GM21825 (cell line): ENCODE measurements around the gene POLG.

Experiments
- ATAC-seq: cut with Tn5 transposase; IDR thresholded peaks from one replicate; pipeline ENCODE4 v1.9.1; 2021; ENCODE audit warnings: mild to moderate bottlenecking, moderate library complexity; ENCODE audit not compliant: unreplicated experiment

Gene POLG

DNA sequence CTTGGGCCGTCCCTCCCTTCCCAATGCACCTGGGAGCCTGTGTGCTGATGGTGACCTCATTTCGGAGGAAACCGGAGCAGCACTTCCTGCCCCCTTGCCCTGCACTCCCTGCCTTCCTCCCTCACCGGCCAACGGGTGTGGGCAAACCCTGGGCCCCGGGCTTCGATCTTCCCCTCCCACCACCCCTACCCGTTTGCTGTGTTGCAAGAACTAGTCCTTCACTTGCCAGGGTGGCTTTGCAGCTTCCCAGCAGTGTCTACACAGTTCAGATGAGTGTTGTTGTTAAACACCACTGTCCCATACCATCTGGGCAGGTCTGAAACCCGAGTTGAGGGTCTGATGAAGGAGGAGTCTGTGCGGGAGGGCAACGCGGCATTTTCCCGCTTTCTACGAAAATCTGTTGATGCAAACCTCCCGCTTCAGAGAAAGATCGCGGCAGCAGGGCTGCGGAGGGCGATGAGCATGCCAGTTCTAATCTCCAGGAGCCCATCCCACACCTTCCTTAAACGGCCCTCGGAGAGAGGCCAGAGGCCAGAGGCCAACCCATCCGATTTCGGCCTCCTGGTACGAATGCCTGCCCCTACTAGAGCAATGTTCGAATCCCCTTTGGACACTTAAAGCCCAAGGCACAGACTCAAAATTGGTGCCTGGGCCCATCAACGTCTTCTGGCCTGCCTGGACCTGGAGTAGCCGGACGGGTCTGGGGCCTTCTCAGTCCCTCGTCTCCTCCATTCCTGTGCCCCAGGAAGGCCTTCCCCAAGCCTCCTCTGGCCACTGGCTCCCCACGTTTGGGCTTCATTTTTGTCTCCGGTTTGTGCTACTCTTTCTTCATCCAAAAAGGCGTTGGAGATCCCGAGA lies 35.7 kb upstream of the POLG start:
- ATAC-seq, result no peak

DNA sequence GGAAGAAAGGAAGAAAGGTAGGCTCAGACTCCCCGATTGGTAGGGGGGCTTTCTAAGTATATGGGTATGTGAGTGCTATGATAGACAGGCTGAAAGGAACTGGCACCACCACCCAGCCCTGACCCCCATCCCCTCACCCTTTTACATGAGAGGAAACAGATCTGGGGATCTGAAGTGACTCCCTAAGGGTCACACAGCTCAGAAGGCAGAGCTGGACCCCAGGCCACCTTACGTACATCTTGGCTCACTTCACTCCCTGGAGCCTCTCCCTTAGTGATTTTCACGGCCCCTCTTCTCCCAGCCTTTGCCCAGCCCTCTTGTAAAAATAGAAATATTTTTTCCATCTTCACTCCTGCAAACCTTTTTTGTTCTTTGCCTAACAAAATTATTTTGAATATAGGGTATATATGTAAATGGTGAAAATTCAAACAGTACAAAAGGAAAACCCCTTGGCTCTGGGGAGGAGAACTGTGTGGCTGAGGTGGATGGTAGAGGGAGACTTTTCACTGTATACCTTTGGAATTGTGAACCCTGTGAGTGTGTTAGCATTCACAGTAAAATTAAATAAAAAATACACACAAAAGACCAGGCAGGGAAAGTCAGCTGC lies 34.8 kb upstream of the POLG start:
- no peak for ATAC-seq

DNA sequence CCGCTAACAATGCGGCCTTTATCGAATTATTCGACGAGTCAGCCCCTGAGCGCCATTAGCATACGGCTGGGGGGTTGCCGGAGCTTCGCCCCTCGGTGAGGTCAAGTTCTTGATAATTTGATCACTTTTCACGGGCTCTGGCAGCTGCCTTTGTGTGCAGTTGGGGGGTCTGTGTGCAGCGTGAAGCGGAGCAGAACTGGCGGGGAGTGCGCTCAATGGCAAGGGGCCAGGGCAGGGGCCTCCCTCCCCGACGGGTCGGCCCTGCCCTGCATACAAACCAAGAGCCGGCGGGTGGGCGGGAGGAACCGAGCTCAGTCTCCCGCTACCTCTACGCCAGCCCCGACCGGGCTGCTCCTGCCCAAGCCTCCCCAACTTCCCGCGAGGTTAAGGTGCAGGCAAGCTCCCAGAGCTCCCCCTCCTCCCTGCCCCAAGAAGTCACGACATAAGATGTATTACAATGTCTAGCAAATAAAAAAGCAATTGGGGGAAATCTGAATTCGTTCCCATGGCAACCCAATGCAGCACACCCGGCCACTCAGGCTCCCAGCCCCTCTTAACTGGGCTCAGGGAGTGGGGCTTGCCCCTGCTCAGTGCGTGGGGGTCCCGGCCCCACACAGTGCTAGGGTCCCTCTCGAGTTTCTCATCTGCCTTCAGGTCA lies 34.1 kb upstream of the POLG start:
- ATAC-seq, result no peak

DNA sequence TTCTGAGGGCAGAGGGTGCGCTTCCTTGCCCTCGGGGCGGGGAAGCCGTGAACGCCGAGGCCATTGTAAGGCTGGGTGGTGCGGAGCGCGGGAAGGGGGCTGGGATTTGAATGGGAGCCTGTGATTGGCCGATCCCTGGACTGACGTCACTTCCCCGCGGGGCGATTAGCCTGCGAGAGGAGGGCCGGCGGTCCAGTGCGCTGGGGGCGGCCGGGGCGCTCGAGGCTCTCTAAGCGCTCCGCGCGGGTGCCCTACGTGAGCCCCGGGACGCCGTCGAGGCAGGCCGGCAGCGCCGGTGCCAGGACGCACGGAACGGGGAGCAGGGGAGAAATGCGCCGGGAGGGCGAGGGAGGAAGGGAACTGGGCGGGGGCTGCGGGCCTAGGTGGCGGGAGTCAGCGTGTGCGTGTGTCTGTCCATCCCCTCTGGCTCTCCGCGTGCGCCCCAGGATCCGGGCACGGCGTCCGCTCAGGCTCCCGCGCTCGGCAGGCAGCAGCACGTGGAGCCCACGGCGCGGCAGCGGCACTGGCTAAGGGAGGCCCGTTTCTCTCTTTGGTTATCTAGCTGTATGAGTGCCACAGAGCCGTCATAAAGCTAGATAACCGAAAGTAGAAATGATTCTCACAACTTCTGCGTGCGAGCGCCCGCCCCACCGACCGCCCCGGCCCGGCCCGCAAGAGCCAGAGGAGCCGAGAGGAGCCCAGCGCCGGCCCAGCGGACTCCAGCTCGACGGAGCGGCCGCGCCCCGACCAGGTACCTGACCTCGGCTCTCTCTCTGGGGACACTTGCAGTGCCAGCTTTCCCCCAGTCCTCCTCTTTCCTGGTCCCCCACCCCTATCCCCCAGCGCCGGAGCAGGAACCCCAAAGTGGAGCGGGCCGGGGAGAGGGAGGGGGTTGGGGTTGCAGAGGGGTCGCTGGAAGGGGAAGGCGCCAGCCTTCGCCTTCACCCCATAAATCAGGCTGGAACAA lies 33.1 kb upstream of the POLG start:
- ATAC-seq, result no peak

DNA sequence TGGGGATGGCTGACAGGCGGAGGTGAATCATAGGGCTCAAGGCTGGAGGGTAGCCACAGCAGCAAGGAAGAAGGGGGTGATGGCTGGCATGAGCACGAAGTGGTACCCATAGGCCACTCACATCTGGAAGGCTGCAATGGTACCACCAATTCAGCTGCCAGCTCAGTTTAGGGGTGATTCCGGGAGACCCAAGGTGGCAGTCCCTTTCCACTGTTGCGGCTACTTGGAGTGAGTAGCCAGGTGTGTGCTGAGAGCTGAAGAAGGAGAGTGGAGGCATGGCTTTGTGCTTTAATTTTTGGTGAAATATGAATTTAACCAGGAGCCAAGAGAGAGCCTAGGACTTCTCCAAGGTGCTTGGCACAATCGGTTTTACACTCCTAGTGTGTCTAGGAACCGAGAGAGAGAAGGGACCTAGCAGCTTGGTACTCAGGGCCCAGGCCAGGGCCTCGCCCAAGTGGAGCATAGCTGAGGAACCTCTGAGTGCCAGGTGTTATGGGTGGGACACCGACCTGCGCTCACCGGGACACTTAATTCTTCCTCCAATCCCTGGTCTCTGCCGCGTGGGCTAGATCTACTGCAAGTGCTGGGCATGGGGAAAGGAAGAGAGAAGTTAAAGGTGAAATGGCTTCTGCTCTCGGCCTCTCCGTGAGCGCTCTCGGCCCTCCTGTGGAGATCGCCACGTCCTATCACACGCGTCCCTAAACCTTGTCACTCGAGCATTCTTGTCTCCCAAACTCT lies 32.2 kb upstream of the POLG start:
- ATAC-seq, result no peak

DNA sequence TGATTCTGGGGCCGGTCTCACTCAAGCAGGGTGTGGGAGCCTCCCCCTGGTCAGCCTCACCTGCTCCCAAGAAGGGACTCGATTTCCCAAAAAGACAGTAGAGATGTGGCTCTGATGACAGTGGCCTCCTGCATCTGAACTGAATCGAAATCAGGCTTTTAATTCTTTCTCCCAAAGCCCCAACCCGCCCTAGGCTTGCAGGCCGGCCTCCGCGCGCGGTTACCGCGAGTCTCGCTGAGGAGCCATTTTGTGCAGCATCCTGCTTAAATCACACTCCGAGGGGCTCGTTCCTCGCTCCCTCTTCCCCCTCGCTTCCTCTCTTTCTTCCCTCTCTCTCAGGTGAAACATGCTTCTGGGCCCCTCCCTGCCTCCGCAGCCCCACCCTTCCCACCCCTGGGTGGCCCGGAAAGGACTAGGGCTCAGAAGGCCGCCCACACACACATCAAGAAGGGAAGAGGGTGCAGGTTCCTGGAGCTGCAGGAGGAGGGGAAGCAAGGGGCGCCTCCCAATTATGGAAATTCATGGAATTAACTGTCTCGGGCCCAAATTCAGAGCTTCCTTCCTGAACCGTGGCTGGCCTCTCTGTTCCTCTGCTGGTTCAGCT lies 30.9 kb upstream of the POLG start:
- no peak for ATAC-seq

DNA sequence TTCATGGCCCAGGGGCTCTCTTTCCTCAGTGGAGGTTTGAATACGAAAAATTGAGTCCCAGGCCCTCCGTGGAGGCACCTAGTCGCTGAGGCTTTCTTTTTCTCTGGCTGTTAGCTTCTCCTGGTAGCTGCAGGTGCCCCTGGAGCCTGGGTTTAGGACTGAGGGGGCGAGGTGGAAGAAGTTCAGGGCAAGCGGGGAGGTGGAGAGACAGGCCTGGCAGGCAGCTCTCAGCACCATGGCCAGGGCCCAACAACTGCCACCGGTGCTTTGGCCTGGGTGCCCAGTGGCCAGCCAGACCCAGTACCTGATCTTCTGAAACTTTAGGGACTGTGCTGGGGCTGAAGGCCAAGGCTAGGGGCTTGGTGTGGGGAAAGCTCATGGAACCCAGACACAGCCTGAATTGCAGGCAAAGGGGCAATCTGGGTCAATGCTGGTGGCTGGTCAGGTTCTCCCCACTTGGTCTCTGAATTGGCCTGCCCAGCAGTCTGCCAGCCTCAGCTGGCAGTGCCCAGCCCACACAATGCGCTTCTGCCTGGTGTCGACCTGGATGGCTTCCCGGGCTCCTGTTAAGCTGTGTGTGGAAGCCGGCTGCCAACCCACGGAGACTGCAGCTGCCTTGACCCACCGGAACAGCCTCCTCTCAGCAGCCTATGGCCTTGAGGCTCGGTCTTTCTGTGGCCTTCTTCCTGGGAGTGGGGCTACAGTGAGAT lies 30.3 kb upstream of the POLG start:
- ATAC-seq, result no peak

DNA sequence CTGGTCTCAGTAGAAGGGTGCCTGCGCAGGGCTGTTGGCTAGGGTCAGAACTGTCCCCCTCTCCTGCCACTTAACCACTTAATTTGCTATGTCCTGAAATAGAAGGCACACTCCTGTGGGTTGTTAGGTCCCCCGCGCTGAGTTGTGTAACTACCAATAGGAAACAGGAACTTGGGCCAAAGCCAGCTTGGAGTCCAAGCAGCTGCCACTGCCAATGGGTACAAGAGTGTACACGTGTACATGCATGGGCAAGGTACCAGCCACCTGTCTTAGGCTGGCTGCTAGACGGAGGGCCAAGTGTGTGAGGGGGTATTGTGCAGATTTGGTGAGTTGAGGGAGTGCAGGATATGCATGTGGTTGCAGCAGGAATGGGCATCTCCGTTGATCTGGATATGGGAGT lies 29.7 kb upstream of the POLG start:
- ATAC-seq, result no peak

DNA sequence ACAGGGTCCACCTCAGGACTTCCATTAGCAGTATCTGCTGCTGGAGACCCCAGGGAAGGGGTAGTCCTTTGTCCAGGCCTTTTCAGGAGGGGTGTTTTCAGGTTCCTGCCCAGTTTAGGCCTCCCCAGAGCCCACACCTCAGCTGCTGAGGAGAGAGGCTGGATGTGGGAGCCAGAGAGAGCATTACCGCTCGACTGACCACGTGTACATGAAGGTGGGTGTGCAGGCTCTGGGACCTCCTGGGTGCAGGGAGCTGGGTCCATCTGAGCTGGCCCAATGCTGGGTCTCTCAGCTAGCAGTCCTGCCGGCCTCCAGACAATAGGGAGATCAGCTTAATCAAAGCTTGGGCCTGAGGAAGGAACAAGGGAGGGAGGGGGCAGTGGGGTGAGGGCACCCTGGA lies 29.1 kb upstream of the POLG start:
- ATAC-seq, result no peak

DNA sequence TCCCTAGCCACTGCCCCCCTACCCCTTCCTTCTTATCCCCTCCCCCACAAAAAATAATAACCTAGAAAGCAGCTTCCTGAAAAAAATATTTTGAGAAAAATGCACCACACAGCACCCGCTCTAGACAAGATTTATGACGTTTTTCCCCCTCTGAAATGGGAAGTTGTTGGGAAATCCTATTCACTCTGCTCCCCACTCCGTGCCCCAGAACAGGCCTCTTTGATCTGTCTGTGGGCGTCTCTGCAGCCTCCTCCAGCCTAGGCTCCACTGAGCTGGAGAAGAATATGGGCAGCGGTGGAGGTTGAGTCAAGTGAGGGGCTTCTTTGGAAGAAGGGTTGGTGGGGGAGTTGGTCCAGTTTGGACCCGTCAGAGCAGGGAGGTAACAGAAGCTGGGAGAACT lies 28.5 kb upstream of the POLG start:
- no peak for ATAC-seq

DNA sequence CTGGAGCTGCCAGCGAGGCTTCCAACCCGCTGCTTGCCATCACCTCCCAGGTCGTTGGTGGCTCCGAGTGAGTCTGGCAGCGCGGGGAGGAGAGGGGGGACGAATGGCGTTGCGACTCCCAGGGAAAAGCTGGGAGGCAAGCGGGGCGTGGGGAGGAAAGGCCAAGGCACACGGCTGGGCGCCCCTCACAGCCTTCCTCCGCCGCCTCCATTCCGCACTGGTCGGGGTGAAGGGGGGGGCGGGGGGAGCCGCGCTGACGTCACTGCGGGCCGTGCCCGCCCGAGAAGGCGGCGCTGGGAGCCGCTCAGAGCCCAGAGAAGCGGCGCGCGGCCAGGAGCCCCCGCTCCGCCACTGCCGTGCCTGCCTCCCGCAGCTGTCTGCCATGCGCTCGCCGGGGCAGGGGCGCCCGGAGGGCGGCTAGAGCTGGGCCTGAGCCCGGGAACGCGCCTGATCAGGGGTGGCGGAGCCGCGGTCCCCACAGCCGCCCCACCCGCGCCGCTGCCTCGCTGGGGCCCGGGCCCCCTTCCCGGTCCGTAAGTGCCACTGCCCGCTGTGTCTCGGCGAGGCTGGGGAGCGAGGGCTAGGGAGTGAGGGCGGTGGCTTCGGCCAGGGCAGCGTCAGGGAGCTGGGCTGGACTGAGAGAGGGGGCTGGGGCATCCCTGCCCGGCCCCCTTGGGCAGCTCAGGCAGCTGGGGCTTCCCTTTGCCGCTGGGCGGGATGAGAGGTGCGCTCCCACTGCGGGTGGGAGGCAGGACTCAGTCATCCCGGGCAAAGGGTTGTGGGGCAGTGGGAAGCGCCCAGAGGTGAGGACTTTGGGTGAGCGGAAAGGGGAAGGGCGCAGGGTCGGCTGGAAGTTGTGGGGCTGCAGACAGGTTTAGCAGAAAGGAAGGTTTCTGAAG lies 27.8 kb upstream of the POLG start:
- ATAC-seq, result no peak

DNA sequence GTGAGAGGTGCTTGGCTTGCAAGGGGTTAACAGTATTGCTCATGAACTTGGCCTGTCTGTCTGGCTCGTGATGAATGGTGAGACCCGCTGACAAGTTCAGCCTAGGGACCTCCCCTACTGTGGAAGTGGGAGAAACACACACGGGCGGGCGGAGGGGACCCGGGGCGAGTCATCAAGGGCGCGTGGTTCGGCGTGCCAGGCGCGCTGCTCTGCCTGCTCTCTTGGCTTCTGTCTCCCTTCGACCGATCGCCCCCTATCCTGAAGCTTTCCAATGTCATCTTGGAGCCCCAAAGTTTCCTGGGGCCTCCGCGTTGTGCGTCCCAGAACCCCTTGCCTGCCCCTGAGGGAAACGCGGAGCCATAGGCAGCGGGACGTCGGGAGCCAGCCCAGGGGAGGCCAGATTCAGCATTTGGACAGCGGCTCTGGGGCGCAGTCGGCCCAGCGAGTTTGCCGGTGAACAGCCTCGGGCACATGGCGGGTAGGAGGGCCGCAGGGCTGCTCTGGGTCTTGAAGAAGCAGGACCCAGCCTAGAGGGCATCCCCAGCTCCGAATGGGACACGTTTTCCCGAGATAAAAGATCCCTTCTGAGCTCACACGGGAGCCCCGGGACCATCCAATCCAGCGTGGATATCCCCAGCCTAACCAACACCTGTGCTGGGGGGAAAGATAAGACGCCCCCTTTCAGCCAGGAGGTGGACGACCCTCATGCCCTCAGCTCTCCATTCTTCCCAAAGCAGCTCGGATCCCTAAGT lies 27.0 kb upstream of the POLG start:
- no peak for ATAC-seq

DNA sequence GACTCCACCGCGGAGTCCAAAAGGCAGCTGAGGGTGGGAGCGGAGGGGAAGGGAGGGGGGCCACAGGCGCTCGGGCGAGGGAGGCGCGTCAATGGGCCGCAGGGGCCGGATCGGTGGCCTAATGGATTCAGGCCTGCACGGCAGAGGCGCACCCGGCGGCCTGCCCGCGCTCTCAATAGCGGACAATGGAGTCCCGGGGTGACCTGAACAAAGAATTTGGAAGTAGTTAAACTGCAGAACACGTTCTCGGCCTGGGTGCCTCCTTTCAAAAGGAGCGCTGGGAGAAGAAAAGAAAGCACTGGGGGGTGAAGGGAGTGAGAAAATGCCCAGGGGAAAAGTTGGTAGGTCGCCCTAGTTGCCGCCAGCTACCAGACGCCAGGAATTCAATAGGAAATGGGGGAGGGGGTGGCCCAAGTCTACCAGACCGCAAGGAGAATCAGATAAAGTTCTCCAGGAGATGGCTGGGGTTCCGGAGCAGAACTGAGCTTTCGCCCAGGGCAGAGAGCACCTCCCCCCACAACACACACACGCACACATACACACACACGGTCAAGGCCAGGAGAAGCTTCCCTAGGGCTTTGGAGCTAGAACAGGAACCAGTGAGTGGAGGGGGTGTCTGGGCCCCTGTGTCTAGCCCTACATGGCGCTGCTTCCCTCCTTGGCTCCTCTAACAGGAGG lies 25.8 kb upstream of the POLG start:
- ATAC-seq, result no peak

DNA sequence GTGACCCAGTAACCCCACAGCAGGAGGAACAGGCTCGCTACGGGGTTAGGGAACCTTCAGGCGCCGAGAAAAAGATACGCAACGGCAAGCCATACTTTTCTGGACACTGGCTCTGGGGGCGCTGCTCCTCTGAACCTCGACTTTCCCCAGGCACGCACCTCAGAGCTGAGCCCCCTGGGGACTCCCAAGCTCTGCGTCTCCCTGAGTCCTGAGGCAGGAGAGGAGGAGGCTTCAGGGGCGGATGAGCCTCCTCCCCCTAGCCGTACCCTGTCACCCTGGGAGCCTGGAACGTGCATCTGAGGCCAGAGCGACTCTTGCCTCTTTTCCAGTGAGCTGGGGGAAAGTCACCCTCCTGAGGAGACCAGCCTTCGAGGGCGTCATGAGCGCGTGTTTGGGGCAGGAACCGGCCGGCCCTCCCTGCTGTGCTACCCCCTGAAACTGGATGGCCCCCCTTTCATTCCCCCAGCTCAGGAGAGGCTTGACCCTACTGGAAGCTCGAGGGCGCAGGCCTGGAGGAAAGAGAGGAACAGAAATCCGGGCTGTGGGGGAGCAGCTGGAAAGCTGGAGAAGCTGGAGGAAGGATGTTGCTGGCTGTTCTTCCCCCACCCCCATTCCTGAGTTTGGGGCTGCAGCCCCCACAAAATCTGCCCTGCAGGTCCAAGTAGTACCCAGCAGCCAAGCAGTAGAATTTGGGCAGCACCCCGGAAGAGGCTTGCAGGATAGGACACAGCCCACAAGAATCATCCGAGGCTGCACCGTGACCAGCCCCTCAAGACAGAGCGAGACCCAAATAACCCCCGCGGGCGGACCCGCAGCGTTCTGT lies 25.1 kb upstream of the POLG start:
- ATAC-seq, result no peak

DNA sequence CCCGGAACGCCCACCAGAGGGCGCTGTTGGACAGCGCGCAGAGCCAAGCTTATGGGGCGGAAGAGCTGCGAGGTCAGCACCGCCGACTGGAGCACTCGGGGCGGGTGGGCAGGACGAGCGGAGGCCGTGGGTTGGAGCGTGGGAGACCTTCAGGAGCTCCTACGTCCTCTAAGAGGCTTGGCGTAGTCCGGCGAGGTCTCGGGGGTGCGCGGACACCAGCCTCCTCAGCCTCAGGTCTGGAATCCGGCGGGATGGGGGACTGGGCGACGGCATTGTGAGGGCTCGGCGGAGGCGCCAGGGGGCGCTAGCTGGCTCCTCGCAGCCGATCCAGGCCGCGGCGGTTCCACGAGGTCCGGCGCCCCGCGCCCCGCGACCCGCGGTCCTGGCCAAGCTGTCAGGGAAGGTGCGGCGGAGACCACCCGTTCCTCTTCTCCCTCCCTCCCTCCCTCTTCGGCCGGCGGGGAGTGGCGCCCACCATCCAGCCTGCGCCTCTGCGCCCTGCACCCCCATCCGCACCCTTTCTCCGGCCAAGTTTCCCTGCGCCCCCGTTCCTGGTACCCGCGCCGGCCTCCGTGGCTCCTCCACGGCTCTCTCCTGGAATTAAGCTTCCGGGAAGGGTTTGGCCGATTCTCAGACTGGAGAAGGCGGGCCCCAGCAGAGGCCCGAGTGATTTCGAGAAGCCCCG lies 24.3 kb upstream of the POLG start:
- peak; percentile 84 for ATAC-seq

DNA sequence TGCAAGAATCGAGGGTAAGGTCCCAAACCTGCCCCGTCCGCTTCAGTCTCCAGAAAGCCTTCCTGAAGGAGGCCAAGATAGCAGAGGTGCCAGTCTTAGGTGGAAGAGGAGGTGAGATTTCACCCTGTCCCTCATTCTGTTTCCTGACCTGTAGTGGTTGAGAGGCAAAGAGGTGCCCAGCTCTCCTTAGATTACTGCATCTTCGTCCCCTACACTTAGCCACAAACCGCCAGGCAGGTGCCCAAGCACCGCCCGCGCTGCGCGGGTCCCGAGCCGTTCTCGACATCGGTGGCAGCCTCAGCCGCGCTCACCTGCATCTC lies 23.8 kb upstream of the POLG start:
- no peak for ATAC-seq
